CD8-positive, alpha-beta memory T cell (primary cell): Measurements from ENCODE around the gene SNX3. TPM values are rescaled to one million over a fixed set of nuclear protein-coding genes. Genes with fewer than 3 reads are reported as not detected.

ENCODE experiments used
- CTCF ChIA-PET: fragments of 350-600 bp; sonication (Branson Sonifier 250); formaldehyde crosslinking; loops from one replicate; lab custom pipeline; 2021; ENCODE audit warnings: antibody characterized with exemption; lab: Charles Lee
- POLR2A ChIA-PET: fragments of 350-600 bp; sonication (Branson Sonifier 250); formaldehyde crosslinking; loops from one replicate; lab custom pipeline; 2021; ENCODE audit warnings: antibody characterized with exemption; lab: Charles Lee
- DNase-seq, 5 donors: peaks; one replicate each; pipeline versions ENCODE4 v3.0.0 to v3.0.0-alpha.2; 2020 to 2022; ENCODE audit warnings: mixed read lengths in 1 of 5
- H3K27ac ChIP-seq: one replicate; pipeline ENCODE4 v1.7.0; 2013; ENCODE audit warnings: low read depth, mild to moderate bottlenecking, low read length, moderate library complexity
- H3K27me3 ChIP-seq: 2 replicates; pipeline ENCODE4 v1.7.0; 2013; ENCODE audit warnings: low read length, mild to moderate bottlenecking; ENCODE audit not compliant: insufficient read depth, poor library complexity, severe bottlenecking
- H3K36me3 ChIP-seq: 2 replicates; pipeline ENCODE4 v1.7.0; 2013; ENCODE audit warnings: mild to moderate bottlenecking, low read length, moderate library complexity; ENCODE audit not compliant: insufficient read depth
- H3K4me1 ChIP-seq: 2 replicates; pipeline ENCODE4 v1.7.0; 2013; ENCODE audit warnings: mild to moderate bottlenecking, low read length, moderate library complexity; ENCODE audit not compliant: insufficient read depth
- H3K4me3 ChIP-seq: 2 replicates; pipeline ENCODE4 v1.7.0; 2013; ENCODE audit warnings: mild to moderate bottlenecking, low read length
- H3K9me3 ChIP-seq: 2 replicates; pipeline ENCODE4 v1.7.0; 2013; ENCODE audit warnings: mild to moderate bottlenecking, low read length
- H3K27ac Mint-ChIP-seq, 8 donors: one replicate each; pipeline ENCODE4 v1.8.0; 2020 to 2021; ENCODE audit warnings: mixed read lengths in 8 of 8, mild to moderate bottlenecking in 6 of 8, inconsistent platforms in 3 of 8, moderate library complexity in 3 of 8
- H3K27me3 Mint-ChIP-seq, 2 donors: one replicate each; pipeline ENCODE4 v1.8.0; 2020 to 2021; ENCODE audit warnings: mixed read lengths in 2 of 2, mild to moderate bottlenecking in 1 of 2, moderate library complexity in 1 of 2
- H3K36me3 Mint-ChIP-seq, 3 donors: one replicate each; pipeline ENCODE4 v1.8.0; 2020 to 2021; ENCODE audit warnings: mixed read lengths in 3 of 3, inconsistent platforms in 1 of 3, mild to moderate bottlenecking in 1 of 3
- H3K4me1 Mint-ChIP-seq, 3 donors: one replicate each; pipeline ENCODE4 v1.8.0; 2020 to 2021; ENCODE audit warnings: mixed read lengths in 3 of 3, inconsistent platforms in 1 of 3, mild to moderate bottlenecking in 1 of 3
- H3K4me3 Mint-ChIP-seq, 7 donors: one replicate each; pipeline ENCODE4 v1.8.0; 2020 to 2021; ENCODE audit warnings: mixed read lengths in 7 of 7, mild to moderate bottlenecking in 6 of 7, moderate library complexity in 4 of 7, inconsistent platforms in 2 of 7
- H3K9me3 Mint-ChIP-seq, 5 donors: one replicate each; pipeline ENCODE4 v1.8.0; 2020 to 2022; ENCODE audit warnings: mixed read lengths in 5 of 5, mild to moderate bottlenecking in 3 of 5, moderate library complexity in 2 of 5, inconsistent platforms in 1 of 5
- polyA plus RNA-seq: library from polyadenylated mRNA; unstranded; fragments of 300-500 nt; fragmentation: Illumina TruSeq; gene quantifications from one replicate; pipeline ENCODE4 v1.2.3, GENCODE V29; 2021
- total RNA-seq, 2 experiments: library from RNA; stranded (reverse); gene quantifications; one replicate each; pipeline ENCODE4 v1.2.3, GENCODE V29; 2021

Gene SNX3
- total and polyA plus RNA-seq, 3 experiments from 2014 or later: 75.8 to 192 (median 76.4) TPM

- Histone ChIP-seq H3K4me1 (peaks cover 4% of the 10 kb centered on the region), H3K9me3 (no peaks in the 10 kb centered on the region), H3K27ac (no peak overlapping the region), H3K4me3 (no peak overlapping the region), H3K36me3 (no peaks in the 10 kb centered on the region), H3K27me3 (peaks cover 28% of the 10 kb centered on the region)
- Mint-ChIP-seq H3K9me3 (no peaks in the 10 kb centered on the region), H3K27me3 (peaks cover 37 to 74% of the 10 kb centered on the region in 2 donors), H3K4me1 (peaks cover 7 to 14% (median 11%) of the 10 kb centered on the region in 3 donors), H3K27ac (no peak overlapping the region), H3K4me3 (no peak overlapping the region), H3K36me3 (no peaks in the 10 kb centered on the region)
- no peak for DNase-seq
- ChIA-PET POLR2A (no interaction called here), CTCF (no interaction called here)
Measured at GRCh38 chr6:108180776-108181175, 80.1 kb downstream of the SNX3 start.

GRCh38 chr6:108180266-108180665 is 80.6 kb downstream of the SNX3 start:
- CTCF ChIA-PET: no interaction called here
- Histone ChIP-seq H3K27me3 (peaks cover 33% of the 10 kb centered on the region), H3K4me1 (peaks cover 7% of the 10 kb centered on the region), H3K36me3 (no peaks in the 10 kb centered on the region), H3K27ac (no peak overlapping the region), H3K9me3 (no peaks in the 10 kb centered on the region), H3K4me3 (no peak overlapping the region)
- H3K9me3 Mint-ChIP-seq: no peaks in the 10 kb centered on the region
- H3K27me3 Mint-ChIP-seq: peaks cover 37 to 75% of the 10 kb centered on the region in 2 donors
- no peak for DNase-seq
- no peaks in the 10 kb centered on the region for H3K36me3 Mint-ChIP-seq
- H3K4me3 Mint-ChIP-seq: no peak overlapping the region
- no peak overlapping the region for H3K27ac Mint-ChIP-seq
- H3K4me1 Mint-ChIP-seq: peaks cover 9 to 20% (median 12%) of the 10 kb centered on the region in 3 donors
- POLR2A ChIA-PET: no interaction called here

DNA sequence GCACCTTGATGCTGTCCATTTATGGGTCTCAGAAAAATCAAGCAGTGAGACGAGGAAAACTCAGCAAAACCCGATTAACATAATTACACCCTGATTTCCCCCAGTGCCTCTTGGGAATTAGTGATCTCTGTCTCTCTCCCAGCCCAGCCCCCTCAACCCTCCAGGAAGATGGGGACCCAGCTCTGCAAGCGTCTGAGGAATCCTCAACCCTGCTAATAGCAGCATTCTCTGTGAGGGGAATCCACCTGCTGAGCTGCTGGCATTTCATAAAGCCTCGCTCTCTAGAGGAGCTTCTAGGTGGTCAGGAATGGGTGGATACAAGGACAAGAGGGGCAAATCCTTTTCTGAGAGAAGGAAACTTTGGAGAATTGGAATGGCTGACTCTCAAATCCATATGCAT is 81.1 kb downstream of the SNX3 start:
- Mint-ChIP-seq H3K9me3 (no peaks in the 10 kb centered on the region), H3K4me3 (no peak overlapping the region), H3K27ac (no peak overlapping the region), H3K27me3 (peaks cover 37 to 76% of the 10 kb centered on the region in 2 donors), H3K36me3 (no peaks in the 10 kb centered on the region), H3K4me1 (peaks cover 12 to 24% (median 13%) of the 10 kb centered on the region in 3 donors)
- POLR2A ChIA-PET: no interaction called here
- CTCF ChIA-PET: no interaction called here
- H3K27me3 ChIP-seq: peaks cover 38% of the 10 kb centered on the region
- H3K4me3 ChIP-seq: no peak overlapping the region
- no peak for DNase-seq
- no peak overlapping the region for H3K27ac ChIP-seq
- H3K4me1 ChIP-seq: peaks cover 7% of the 10 kb centered on the region
- H3K9me3 ChIP-seq: no peaks in the 10 kb centered on the region
- H3K36me3 ChIP-seq: no peaks in the 10 kb centered on the region

DNA sequence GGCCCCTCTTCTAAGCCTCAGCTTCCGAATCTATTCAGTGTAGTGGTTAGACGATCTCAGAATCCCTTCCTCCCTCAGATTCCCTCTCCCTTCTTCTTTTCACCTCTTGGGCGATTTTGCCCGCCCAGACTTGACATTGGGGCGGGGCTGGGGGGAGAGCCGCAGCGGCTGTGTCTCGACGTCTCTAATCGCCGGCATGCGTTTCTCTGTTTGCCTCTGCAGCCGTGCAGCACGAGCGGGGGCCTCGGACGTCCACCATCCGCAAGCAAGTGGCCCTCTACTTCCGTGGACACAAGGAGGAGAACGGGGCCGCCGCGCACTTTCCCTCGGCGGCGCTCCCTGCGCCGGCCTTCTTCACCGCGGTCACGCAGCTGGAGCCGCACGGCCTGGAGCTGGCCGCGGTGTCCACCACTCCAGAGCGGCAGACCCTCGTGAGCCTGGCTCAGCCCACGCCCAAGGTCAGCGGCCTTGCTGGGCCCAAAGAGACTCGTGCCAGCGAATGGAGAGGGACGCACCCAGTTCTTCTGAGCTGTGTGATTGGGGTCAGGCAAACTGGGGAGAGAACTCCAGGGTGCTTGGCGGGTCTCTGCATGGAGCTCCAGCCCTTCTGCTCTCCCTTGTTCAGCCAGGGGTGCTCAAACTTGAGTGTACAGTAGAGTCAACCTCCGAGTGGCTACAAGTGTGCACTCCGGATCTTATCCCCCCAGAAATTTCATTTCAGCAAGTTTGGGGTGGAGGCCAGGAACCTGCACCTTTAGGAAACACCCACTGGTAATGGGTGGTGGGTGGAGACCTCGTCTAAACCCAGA is 84.4 kb downstream of the SNX3 start:
- Mint-ChIP-seq H3K4me3 (peak overlapping the region; percentile 37 to 86 (median 59)), H3K27me3 (peaks cover 49 to 87% of the 10 kb centered on the region in 2 donors), H3K9me3 (no peaks in the 10 kb centered on the region), H3K27ac (peak overlapping the region in 1 of 8 donors; percentile 50), H3K36me3 (no peaks in the 10 kb centered on the region), H3K4me1 (peaks cover 12 to 30% (median 13%) of the 10 kb centered on the region in 3 donors)
- peaks cover 7% of the 10 kb centered on the region for H3K4me1 ChIP-seq
- POLR2A ChIA-PET: no interaction called here
- DNase-seq: no peak
- CTCF ChIA-PET: interaction anchor here (1.3 kb wide), 2 partner anchors 8 to 24 kb away, joined by 3 read pairs; no protein-coding TSS in a partner anchor
- H3K9me3 ChIP-seq: no peaks in the 10 kb centered on the region
- H3K27ac ChIP-seq: no peak overlapping the region
- H3K27me3 ChIP-seq: peaks cover 64% of the 10 kb centered on the region
- H3K4me3 ChIP-seq: no peak overlapping the region
- H3K36me3 ChIP-seq: no peaks in the 10 kb centered on the region

DNA sequence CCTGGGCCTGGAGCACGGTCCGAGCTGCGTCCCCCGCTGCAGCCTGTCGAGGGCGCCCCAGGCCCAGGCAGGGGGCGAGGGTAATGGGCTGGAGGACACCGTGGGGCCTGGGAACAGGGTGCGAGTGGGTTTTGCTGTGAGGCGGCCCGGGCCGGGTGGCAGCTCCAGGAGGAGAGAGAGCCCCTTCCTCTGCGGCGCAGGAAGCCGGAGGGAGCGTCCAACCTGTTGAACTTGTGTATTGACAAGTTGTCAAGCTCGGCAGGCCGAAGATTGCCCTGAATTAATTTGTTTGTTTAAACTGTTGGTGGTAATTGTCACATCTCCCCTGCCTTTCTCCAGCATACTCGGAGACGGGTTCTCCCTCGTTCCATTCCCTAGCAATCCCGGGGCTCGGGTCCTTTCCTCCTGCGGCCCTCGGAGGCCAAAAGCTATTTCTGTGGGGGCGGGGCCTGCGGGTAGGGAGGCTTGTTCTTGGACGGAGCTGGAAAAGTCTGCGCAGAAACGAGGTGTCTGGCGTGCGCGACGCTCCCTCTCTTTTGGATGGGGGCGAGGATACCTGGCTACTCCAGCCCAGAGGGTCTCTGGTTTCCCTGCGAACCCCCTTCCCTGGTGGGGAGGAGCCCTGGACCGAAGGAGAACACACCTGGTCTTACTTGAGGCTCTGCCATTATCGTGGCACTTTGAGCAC is 85.1 kb downstream of the SNX3 start:
- H3K9me3 ChIP-seq: no peaks in the 10 kb centered on the region
- Mint-ChIP-seq H3K27ac (peak overlapping the region in 1 of 8 donors; percentile 17), H3K36me3 (no peaks in the 10 kb centered on the region), H3K9me3 (no peaks in the 10 kb centered on the region), H3K27me3 (peaks cover 51 to 91% of the 10 kb centered on the region in 2 donors), H3K4me1 (peaks cover 18 to 37% (median 20%) of the 10 kb centered on the region in 3 donors), H3K4me3 (peak overlapping the region; percentile 41 to 86 (median 59))
- CTCF ChIA-PET: interaction anchor here (1.3 kb wide), 1 partner anchor 9 kb away, joined by 3 read pairs; no protein-coding TSS in a partner anchor
- POLR2A ChIA-PET: no interaction called here
- H3K27ac ChIP-seq: no peak overlapping the region
- no peak for DNase-seq
- no peak overlapping the region for H3K4me3 ChIP-seq
- peaks cover 7% of the 10 kb centered on the region for H3K4me1 ChIP-seq
- no peaks in the 10 kb centered on the region for H3K36me3 ChIP-seq
- H3K27me3 ChIP-seq: peaks cover 70% of the 10 kb centered on the region

GRCh38 chr6:108175176-108175591 is 85.7 kb downstream of the SNX3 start:
- peaks cover 20 to 38% (median 21%) of the 10 kb centered on the region in 3 donors for H3K4me1 Mint-ChIP-seq
- peaks cover 7% of the 10 kb centered on the region for H3K4me1 ChIP-seq
- no peak overlapping the region for H3K4me3 ChIP-seq
- H3K27me3 ChIP-seq: peaks cover 76% of the 10 kb centered on the region
- no peaks in the 10 kb centered on the region for H3K36me3 ChIP-seq
- peaks cover 57 to 91% of the 10 kb centered on the region in 2 donors for H3K27me3 Mint-ChIP-seq
- H3K36me3 Mint-ChIP-seq: no peaks in the 10 kb centered on the region
- H3K27ac ChIP-seq: no peak overlapping the region
- H3K27ac Mint-ChIP-seq: peak overlapping the region in 1 of 8 donors; percentile 17
- H3K9me3 Mint-ChIP-seq: no peaks in the 10 kb centered on the region
- CTCF ChIA-PET: no interaction called here
- H3K4me3 Mint-ChIP-seq: peak overlapping the region; percentile 12 to 86 (median 41)
- POLR2A ChIA-PET: no interaction called here
- H3K9me3 ChIP-seq: no peaks in the 10 kb centered on the region
- DNase-seq: no peak

DNA sequence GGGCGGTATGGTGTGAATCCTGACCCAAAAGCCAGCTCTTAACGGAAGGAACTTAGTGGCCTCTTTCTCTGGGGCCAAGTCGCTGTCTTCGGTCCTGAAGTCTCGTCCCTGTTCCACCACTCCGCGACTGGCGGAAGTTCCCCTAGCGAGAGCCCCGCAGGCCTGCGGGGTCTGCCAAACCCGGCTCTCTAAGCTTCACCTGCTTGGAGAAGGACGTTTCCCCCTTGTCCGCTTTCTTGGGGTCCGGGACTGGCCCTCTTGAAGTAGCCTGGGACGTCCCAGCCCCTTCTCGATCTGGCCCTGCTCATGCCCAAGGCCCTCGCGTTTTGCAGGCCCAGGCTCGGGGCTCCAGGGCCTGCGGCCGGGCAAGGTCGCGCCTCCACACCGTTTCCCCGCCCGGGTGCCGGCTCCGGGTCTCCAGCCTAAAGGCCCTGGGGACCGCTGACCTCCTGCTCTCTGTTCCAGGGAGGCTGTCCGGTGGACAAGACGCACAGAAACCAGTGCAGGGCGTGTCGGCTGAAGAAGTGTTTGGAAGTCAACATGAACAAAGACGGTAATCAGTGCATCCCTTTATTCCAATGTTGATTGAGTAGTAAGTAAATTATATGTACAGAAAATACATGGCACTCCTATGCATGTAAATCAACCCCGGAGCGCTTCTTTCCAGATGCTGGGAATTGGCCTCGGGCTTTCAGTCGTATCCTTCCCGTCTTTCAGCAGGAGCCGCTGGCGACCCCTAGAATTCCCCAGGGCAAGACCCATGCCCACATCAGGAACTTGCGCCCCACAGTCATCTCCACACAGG is 86.3 kb downstream of the SNX3 start:
- H3K4me3 Mint-ChIP-seq: peak overlapping the region in 4 of 7 donors; percentile 12 to 58 (median 39)
- Histone ChIP-seq H3K27ac (no peak overlapping the region), H3K4me1 (peaks cover 8% of the 10 kb centered on the region), H3K4me3 (no peak overlapping the region), H3K36me3 (no peaks in the 10 kb centered on the region), H3K27me3 (peaks cover 75% of the 10 kb centered on the region), H3K9me3 (no peaks in the 10 kb centered on the region)
- H3K27me3 Mint-ChIP-seq: peaks cover 60 to 89% of the 10 kb centered on the region in 2 donors
- no peaks in the 10 kb centered on the region for H3K36me3 Mint-ChIP-seq
- H3K27ac Mint-ChIP-seq: no peak overlapping the region
- CTCF ChIA-PET: no interaction called here
- peaks cover 20 to 43% (median 21%) of the 10 kb centered on the region in 3 donors for H3K4me1 Mint-ChIP-seq
- H3K9me3 Mint-ChIP-seq: no peaks in the 10 kb centered on the region
- POLR2A ChIA-PET: no interaction called here
- DNase-seq: peak in 1 of 5 donors; percentile 23
